LNCaP clone FGC (cell line): ENCODE data around the gene WDR45B.

ENCODE experiments used
- DNase-seq: peaks from one replicate; pipeline ENCODE4 v3.0.0-alpha.2; 2011; ENCODE audit warnings: low read depth
- H3K4me3 ChIP-seq: 2 replicates; pipeline ENCODE4 v1.5.1; 2011; ENCODE audit warnings: mild to moderate bottlenecking, low read depth, low read length, control low read depth
- CTCF ChIP-seq: IDR thresholded peaks from 2 replicates; pipeline ENCODE4 v1.5.1; 2012; ENCODE audit warnings: mild to moderate bottlenecking; ENCODE audit not compliant: control insufficient read depth, insufficient read depth; ENCODE audit errors: extremely low read depth

WDR45B gene

GRCh38 chr17:82648165-82648668, at the start of gene WDR45B:
Gene WDR45B (minus strand): TSS chr17:82648444. CDS start chr17:82648340, 104 bp downstream.
- peak; percentile 87 for DNase-seq
- H3K4me3 ChIP-seq, result peak within 1 kb of the TSS; percentile 73
- no peak for TF ChIP-seq CTCF

DNA sequence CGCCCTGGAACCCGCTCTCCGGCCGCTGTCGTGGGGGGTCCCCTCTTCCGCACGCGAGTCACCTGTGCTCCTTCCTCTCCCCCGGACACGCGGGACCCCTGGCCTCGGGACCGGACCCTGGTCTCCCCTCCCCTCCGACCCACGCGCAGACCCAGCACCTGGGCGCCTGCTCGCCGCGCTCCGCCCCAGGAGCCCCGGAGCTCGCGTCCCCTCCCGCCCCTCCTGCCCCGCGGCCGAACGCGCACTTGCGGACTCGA, 49.5 kb upstream of the WDR45B start:
- no peak for TF ChIP-seq CTCF

GRCh38 chr17:82696916-82697807, 48.9 kb upstream of the WDR45B start:
- DNase-seq, result no peak
- peak overlapping the region; percentile 70 for H3K4me3 ChIP-seq
- no peak for TF ChIP-seq CTCF

More for the DNA sequence above, 49.5 kb upstream of the WDR45B start:
- no peak for DNase-seq
- peak overlapping the region; percentile 70 for H3K4me3 ChIP-seq

- TF ChIP-seq CTCF, result no peak
- H3K4me3 ChIP-seq, result no peak overlapping the region
- DNase-seq, result no peak
These were observed 48.0 kb upstream of the WDR45B start for GRCh38 chr17:82696259-82696658.

DNA sequence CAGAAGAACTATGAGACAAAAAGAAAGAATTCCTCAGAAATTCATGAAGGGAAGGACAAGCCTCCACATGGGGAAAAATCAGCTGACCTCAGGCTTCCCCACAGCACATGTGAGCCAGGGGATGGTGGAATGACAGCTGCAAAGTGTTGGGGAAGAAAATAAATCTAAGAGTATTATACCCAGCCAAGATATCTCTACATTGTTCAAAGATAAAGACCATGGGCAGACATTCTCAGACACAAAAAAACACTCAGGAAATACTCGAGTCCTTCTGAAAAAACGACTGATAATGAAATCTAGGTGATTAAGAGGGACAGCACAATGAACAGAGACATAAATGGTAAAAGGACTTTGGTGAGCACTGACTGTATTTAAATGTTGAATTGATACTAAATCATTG, 46.4 kb upstream of the WDR45B start:
- TF ChIP-seq CTCF, result no peak
- DNase-seq, result no peak
- H3K4me3 ChIP-seq, result no peak overlapping the region

GRCh38 chr17:82693168-82693867, 45.1 kb upstream of the WDR45B start:
- no peak overlapping the region for H3K4me3 ChIP-seq
- no peak for TF ChIP-seq CTCF
- DNase-seq, result no peak

DNA sequence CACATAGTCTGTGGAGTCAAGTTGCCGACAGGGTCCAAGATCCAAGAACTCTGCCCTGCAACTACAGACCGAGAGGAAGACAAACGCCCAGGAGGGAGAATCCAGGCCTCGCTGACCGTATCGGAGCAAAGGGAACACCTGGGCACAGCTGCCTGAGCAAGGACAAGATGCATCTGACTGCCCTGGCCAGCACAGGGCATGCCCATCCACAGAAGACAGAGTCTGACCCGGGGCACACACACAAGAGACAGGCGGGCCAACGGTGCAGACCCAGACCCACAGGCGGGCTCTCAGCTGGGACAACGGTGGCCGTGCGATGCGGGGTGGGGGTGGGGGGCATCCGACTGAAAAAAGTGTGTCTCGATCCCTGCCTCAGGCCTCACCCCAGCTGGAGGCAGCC, 44.0 kb upstream of the WDR45B start:
- no peak for DNase-seq
- no peak overlapping the region for H3K4me3 ChIP-seq
- no peak for TF ChIP-seq CTCF
